Measurements from ENCODE around the gene TTC34. TPM values are rescaled to one million over a fixed set of nuclear protein-coding genes. Genes with fewer than 3 reads are reported as not detected.

Gene TTC34
- total RNA-seq, 4 donors from 2014 or later: not detected

DNA sequence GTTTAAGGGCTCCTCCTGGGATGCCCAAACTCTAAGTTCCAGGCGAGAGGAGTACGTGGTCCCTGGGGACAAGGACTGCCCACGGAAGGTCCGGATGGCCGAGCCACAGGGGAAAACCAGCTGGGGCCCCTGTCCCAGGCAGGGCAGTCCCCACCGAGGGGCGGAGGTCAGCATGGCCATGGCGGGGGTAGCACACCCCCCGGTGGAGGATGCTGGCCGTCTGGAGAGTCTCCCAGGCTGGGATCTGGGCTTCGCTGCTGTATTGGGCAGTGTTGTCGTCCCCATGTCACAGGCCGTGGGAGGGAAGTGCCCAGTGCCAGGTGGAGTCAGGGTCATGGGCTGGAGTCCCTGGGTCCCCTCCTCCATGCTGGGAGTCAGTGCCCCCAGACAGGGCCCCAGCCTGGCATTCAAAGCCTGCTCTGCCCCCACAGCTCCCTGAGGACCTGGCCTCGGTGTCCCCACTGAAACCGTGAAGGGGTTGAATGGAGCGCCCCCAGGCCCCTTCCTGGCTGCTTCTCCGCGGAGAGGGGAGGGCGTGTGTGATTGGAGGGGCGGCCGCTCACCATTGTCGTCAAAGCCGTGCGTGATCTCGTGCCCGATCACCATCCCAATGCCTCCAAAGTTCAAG is 208.1 kb downstream of the TTC34 start:
- no peak for DNase-seq
- H3K4me3 ChIP-seq: peak overlapping the region in 2 of 4 donors; percentile 19 to 35
- no peaks in the 10 kb centered on the region for H3K4me1 ChIP-seq
- peaks cover 3 to 28% (median 5%) of the 10 kb centered on the region in 3 donors for H3K27me3 ChIP-seq
- H3K36me3 ChIP-seq: no peaks in the 10 kb centered on the region
- no peak for TF ChIP-seq CTCF (IDR thresholded peaks at IDR 0.05 in 4 of 5, conservative IDR thresholded peaks at IDR 0.05 in 1 of 5)
- no peak for TF ChIP-seq POLR2A (IDR thresholded peaks at IDR 0.05)
- intact Hi-C loops (cut with DNase I; ENCODE audit: low total_unique reads) (no loop called here), in situ Hi-C loops (cut with MboI; ENCODE audit: low sequenced_read_pairs in 4 of 4) (loop anchor here in 2 of 4 donors (25.0 kb wide), 1 partner anchor 406 kb away; the partner anchor contains the start of gene FAAP20 (in 2 of the 2))
- H3K9me3 ChIP-seq: no peaks in the 10 kb centered on the region
- H3K27ac ChIP-seq: no peak overlapping the region
- no peak for ATAC-seq

- ATAC-seq: no peak
- peaks cover 0 to under 1% of the 10 kb centered on the region in 2 donors for H3K4me1 ChIP-seq
- in situ Hi-C loops (cut with MboI; ENCODE audit: low sequenced_read_pairs in 4 of 4) (loop anchor here in 2 of 4 donors (25.0 kb wide), 1 partner anchor 405 kb away; the partner anchor contains the start of gene FAAP20 (in 2 of the 2)), intact Hi-C loops (cut with DNase I; ENCODE audit: low total_unique reads) (no loop called here)
- no peak overlapping the region for H3K4me3 ChIP-seq
- no peaks in the 10 kb centered on the region for H3K9me3 ChIP-seq
- no peaks in the 10 kb centered on the region for H3K36me3 ChIP-seq
- peaks cover 3 to 28% (median 5%) of the 10 kb centered on the region in 3 donors for H3K27me3 ChIP-seq
- TF ChIP-seq CTCF (IDR thresholded peaks at IDR 0.05 in 4 of 5, conservative IDR thresholded peaks at IDR 0.05 in 1 of 5) (no peak), POLR2A (IDR thresholded peaks at IDR 0.05) (no peak)
- H3K27ac ChIP-seq: no peak overlapping the region
- DNase-seq: no peak
These were observed 208.8 kb downstream of the TTC34 start for GRCh38 chr1:2592672-2593071.

GRCh38 chr1:2591581-2592261 is 209.8 kb downstream of the TTC34 start:
- in situ Hi-C loops (cut with MboI; ENCODE audit: low sequenced_read_pairs in 4 of 4): loop anchor here in 2 of 4 donors (25.0 kb wide), 1 partner anchor 404 kb away; the partner anchor contains the start of gene FAAP20 (in 2 of the 2)
- intact Hi-C loops (cut with DNase I; ENCODE audit: low total_unique reads): no loop called here

DNA sequence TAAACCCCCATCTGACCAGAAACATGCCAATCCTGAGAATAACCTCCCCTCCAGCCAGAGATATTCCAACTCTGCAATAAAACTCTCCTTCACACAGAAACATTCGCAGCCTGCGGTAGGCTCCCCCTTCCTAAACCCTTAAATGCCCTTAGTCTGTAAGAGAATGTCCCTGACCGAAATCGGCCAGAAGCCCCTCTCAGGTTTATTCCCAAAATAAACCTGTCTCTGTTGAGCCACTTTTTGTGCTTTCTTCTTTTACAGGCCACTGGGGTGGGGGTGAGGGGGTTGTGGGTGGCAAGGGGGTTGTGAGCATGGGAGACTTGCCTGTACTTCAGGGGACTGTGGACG is 210.3 kb downstream of the TTC34 start:
- Histone ChIP-seq H3K36me3 (no peaks in the 10 kb centered on the region), H3K4me1 (peaks cover 0 to 8% of the 10 kb centered on the region in 2 donors), H3K9me3 (no peaks in the 10 kb centered on the region), H3K4me3 (no peak overlapping the region), H3K27ac (no peak overlapping the region), H3K27me3 (peaks cover 3 to 28% (median 5%) of the 10 kb centered on the region in 3 donors)
- DNase-seq (no peak), ATAC-seq (no peak)
- intact Hi-C loops (cut with DNase I; ENCODE audit: low total_unique reads): no loop called here
- in situ Hi-C loops (cut with MboI; ENCODE audit: low sequenced_read_pairs in 4 of 4): loop anchor here in 2 of 4 donors (25.0 kb wide), 1 partner anchor 404 kb away; the partner anchor contains the start of gene FAAP20 (in 2 of the 2)
- TF ChIP-seq POLR2A (IDR thresholded peaks at IDR 0.05) (no peak), CTCF (IDR thresholded peaks at IDR 0.05 in 4 of 5, conservative IDR thresholded peaks at IDR 0.05 in 1 of 5) (no peak)

More at GRCh38 chr1:2591581-2592261, 209.8 kb downstream of the TTC34 start:
- Histone ChIP-seq H3K9me3 (no peaks in the 10 kb centered on the region), H3K4me1 (peaks cover 0 to 8% of the 10 kb centered on the region in 2 donors), H3K27me3 (peaks cover 3 to 28% (median 5%) of the 10 kb centered on the region in 3 donors), H3K4me3 (no peak overlapping the region), H3K36me3 (no peaks in the 10 kb centered on the region), H3K27ac (no peak overlapping the region)
- DNase-seq (no peak), ATAC-seq (no peak)
- no peak for TF ChIP-seq POLR2A (IDR thresholded peaks at IDR 0.05)
